ENCODE measurements around the gene FAM89A. TPM values are rescaled to one million over a fixed set of nuclear protein-coding genes. Genes with fewer than 3 reads are reported as not detected.

The FAM89A gene
- total and polyA plus RNA-seq, 3 donors from 2014 or later: 5.6 to 11.3 (median 8.4) TPM

DNA sequence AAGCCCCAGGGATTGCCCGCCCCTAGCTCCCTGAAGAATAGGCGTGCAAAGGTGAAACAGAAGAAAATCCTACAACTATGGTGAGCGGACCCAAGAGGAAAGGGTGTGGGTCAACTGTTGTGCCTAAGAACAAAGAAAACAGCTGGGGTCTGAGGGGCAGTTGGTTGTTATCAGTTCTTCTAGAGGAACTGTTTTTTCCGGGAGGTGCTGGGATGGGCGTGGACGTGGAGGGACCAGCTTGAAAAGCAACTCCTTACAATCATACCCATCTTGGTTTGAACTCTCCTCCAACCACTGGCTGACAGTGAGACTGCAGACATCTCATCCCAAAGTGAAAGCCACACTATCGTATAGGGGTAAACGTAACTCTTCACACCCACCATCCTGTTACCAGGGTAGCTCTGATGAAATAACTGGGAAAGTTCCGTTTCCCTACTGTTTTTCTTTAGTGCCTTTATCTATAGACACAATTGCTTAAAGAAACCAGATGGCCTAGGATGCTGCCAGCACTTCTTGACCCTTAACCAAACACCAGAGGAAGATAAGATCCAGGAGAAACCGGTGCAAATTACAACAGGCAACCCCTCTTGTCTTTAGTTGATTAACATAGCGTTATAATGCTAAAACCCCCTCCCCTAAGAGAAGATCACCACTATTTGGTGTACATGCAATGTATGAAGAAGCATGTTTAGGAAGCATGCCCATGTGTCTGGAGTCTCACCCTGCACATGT lies 25.6 kb upstream of the FAM89A start:
- no peak for DNase-seq
- Histone ChIP-seq H3K36me3 (ENCODE audit: low read depth, missing control alignments) (no peaks in the 10 kb centered on the region), H3K9me3 (no peaks in the 10 kb centered on the region), H3K27me3 (no peaks in the 10 kb centered on the region), H3K4me3 (no peak overlapping the region), H3K4me1 (no peaks in the 10 kb centered on the region), H3K27ac (no peak overlapping the region)
- intact Hi-C loops (cut with DNase I; ENCODE audit: low total_unique reads): no loop called here
- TF ChIP-seq, protein P1, sequence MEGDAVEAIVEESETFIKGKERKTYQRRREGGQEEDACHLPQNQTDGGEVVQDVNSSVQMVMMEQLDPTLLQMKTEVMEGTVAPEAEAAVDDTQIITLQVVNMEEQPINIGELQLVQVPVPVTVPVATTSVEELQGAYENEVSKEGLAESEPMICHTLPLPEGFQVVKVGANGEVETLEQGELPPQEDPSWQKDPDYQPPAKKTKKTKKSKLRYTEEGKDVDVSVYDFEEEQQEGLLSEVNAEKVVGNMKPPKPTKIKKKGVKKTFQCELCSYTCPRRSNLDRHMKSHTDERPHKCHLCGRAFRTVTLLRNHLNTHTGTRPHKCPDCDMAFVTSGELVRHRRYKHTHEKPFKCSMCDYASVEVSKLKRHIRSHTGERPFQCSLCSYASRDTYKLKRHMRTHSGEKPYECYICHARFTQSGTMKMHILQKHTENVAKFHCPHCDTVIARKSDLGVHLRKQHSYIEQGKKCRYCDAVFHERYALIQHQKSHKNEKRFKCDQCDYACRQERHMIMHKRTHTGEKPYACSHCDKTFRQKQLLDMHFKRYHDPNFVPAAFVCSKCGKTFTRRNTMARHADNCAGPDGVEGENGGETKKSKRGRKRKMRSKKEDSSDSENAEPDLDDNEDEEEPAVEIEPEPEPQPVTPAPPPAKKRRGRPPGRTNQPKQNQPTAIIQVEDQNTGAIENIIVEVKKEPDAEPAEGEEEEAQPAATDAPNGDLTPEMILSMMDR (IDR thresholded peaks at IDR 0.05): no peak
- TF ChIP-seq POLR2A (IDR thresholded peaks at IDR 0.05): no peak
- 67 to 69% methylated on average over 11 of the region's 11 CpGs for WGBS, 2 donors

DNA sequence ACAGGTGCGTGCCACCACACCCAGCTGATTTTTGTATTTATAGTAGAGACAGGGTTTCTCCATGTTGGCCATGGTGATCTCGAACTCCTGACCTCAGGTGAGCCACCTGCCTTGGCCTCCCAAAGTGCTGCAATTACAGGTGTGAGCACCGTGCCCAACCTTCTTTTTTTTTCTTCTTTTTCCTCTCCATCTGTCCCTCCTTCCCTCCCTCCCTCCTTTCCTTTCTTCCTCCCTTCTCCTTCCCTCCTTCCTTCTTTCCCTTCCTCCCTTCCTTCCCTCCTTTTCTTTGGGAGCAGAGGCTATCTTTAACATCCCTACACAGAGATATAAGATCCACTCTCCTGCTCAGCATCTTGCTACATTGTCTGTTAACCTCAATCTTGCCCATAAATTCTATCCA lies 24.4 kb upstream of the FAM89A start:
- no peaks in the 10 kb centered on the region for H3K27me3 ChIP-seq
- H3K9me3 ChIP-seq: no peaks in the 10 kb centered on the region
- H3K4me1 ChIP-seq: no peaks in the 10 kb centered on the region
- H3K4me3 ChIP-seq: no peak overlapping the region
- WGBS, 2 donors: 85 to 95% methylated on average over 3 of the region's 3 CpGs
- no peak for DNase-seq
- no peak for TF ChIP-seq POLR2A (IDR thresholded peaks at IDR 0.05)
- TF ChIP-seq, protein P1 (IDR thresholded peaks at IDR 0.05): no peak
- no peaks in the 10 kb centered on the region for H3K36me3 ChIP-seq (ENCODE audit: low read depth, missing control alignments)
- intact Hi-C loops (cut with DNase I; ENCODE audit: low total_unique reads): no loop called here
- H3K27ac ChIP-seq: no peak overlapping the region

DNA sequence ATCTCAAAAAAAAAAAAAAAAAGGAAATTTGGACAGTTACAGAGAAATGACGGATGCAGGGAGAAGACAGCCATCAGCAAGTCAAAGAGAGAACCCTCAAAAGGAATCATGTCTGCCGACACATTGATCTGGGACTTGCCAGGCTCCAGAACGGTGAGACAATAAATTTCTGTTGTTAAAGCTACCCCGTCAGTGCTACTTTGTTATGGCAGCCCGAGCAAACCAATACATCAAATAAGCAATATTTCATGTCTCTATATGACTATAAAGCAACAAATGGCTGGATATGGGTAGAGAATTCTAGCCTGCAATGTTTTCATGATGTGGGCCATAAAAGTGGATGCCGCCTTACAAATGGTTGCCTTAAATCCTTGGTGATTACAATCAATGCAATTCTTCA lies 23.3 kb upstream of the FAM89A start:
- Histone ChIP-seq H3K4me1 (no peaks in the 10 kb centered on the region), H3K27ac (no peak overlapping the region), H3K4me3 (no peak overlapping the region), H3K36me3 (ENCODE audit: low read depth, missing control alignments) (no peaks in the 10 kb centered on the region), H3K27me3 (no peaks in the 10 kb centered on the region), H3K9me3 (no peaks in the 10 kb centered on the region)
- 76 to 79% methylated on average over 6 of the region's 6 CpGs for WGBS, 2 donors
- DNase-seq: no peak
- intact Hi-C loops (cut with DNase I; ENCODE audit: low total_unique reads): no loop called here
- TF ChIP-seq POLR2A (IDR thresholded peaks at IDR 0.05): no peak
- TF ChIP-seq, protein P1 (IDR thresholded peaks at IDR 0.05): no peak

DNA sequence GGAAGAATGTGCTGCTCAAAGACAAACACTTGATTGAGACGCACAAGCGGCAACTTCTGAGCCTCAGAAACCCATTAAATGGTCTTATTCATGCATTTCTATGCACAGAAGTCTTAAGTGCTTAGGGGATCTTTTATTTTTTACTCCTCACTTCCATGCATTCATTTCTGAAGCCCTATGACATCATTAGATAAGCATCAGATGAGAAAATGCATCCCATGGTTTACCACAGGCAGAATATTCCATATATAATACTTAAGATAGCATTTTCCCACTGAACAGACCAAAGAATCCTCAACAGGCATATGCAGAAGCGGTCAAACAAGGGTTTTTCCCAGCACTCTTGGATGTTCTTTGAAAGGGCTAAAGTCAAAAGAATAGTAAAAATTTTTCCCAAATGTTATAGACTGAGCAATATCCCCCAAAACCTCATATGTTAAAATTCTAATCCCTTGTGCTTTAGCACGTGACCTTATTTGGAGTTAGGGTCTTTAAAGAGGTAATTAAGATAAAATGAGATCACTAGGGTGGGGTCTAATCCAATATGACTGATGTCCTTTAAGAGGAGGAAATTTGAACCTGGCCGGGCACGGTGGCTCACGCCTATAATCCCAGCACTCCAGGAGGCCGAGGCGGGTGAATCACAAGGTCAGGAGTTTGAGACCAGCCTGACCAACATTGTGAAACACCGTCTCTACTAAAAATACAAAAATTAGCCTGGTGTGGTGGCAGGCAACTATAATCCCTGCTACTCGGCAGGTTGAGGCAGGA lies 22.6 kb upstream of the FAM89A start:
- 87 to 90% methylated on average over 11 of the region's 11 CpGs for WGBS, 2 donors
- intact Hi-C loops (cut with DNase I; ENCODE audit: low total_unique reads): no loop called here
- Histone ChIP-seq H3K27ac (no peak overlapping the region), H3K9me3 (no peaks in the 10 kb centered on the region), H3K36me3 (ENCODE audit: low read depth, missing control alignments) (no peaks in the 10 kb centered on the region), H3K4me1 (no peaks in the 10 kb centered on the region), H3K4me3 (no peak overlapping the region), H3K27me3 (no peaks in the 10 kb centered on the region)
- TF ChIP-seq POLR2A (IDR thresholded peaks at IDR 0.05): no peak
- TF ChIP-seq, protein P1 (IDR thresholded peaks at IDR 0.05): no peak
- no peak for DNase-seq
